HCT116 (cell line): ENCODE measurements around the gene XAB2. TPM values are rescaled to one million over a fixed set of nuclear protein-coding genes. Genes with fewer than 3 reads are reported as not detected.
"Not testable (repeated sequence)": the region's sequence is repeated elsewhere in the genome, so short reads cannot be mapped to it uniquely, and the experiment has no call there.

Source experiments
- ATAC-seq: fragments of 200-7000 bp; cut with Tn5 transposase; 2 replicates; pipeline ENCODE4 v1.9.1; 2020; ENCODE audit warnings: mild to moderate bottlenecking, moderate library complexity
- BruUV-seq: library from RNA; stranded (reverse); fragments of 400-500 nt; replicated peaks from 2 replicates; lab custom pipeline; 2021; lab: Mats Ljungman, UMichigan
- CTCF ChIA-PET: fragments of 300-600 bp; sonication (Branson Sonifier 250); formaldehyde crosslinking; loops from one replicate; lab custom pipeline; 2021; ENCODE audit warnings: antibody characterized with exemption; lab: Charles Lee
- POLR2A ChIA-PET: fragments of 300-600, 350-600 bp; sonication (Branson Sonifier 250); formaldehyde crosslinking; loops from one replicate; lab custom pipeline; 2021; ENCODE audit warnings: antibody characterized with exemption; lab: Charles Lee
- RAD21 ChIA-PET, 2 experiments: fragments of 300-600 bp; sonication (Branson Sonifier 250); formaldehyde crosslinking; loops; one replicate each; lab custom pipeline; 2023; ENCODE audit warnings: low total read pairs in 2 of 2; ENCODE audit not compliant: uncharacterized antibody in 2 of 2, unreplicated experiment in 2 of 2, low non-redundant PET in 1 of 2; lab: Charles Lee
- DNase-seq: peaks from one replicate; pipeline ENCODE4 v3.0.0-alpha.2; 2010; ENCODE audit warnings: low read depth, low spot score
- H2AFZ ChIP-seq: fragments of 200-600 bp; shearing (Covaris generic), sonication (generic); 2 replicates; pipeline ENCODE4 v1.6.1; 2017; ENCODE audit warnings: low read depth, mixed run types, mixed read lengths, antibody characterized with exemption, low read length; ENCODE audit not compliant: poor library complexity, severe bottlenecking
- H3K27ac ChIP-seq: 2 replicates; pipeline ENCODE4 v1.5.1; 2012; ENCODE audit warnings: low read depth, low read length
- H3K27me3 ChIP-seq: fragments of 200-600 bp; sonication (generic); 2 replicates; pipeline ENCODE4 v1.6.1; 2016; ENCODE audit warnings: mixed run types, low read length, mixed read lengths; ENCODE audit not compliant: insufficient read depth
- H3K36me3 ChIP-seq, 2 experiments: fragments of 200-500 bp in 1 of 2; fragments of 200-600 bp in 1 of 2; sonication (Bioruptor generic) in 1 of 2; sonication (generic) in 1 of 2; 2 replicates each; pipeline versions ENCODE4 v1.5.1 to v1.6.1; 2014 to 2016; ENCODE audit warnings: low read length in 2 of 2, inconsistent platforms in 1 of 2, mixed read lengths in 1 of 2, mixed run types in 1 of 2; ENCODE audit not compliant: insufficient read depth in 2 of 2, control insufficient read depth in 1 of 2
- H3K4me1 ChIP-seq, 2 experiments: fragments of 200-600 bp in 1 of 2; sonication (generic) in 1 of 2; 2 replicates each; pipeline versions ENCODE4 v1.5.1 to v1.6.1; 2012 to 2017; ENCODE audit warnings: low read length in 2 of 2, inconsistent platforms in 1 of 2, mild to moderate bottlenecking in 1 of 2, mixed read lengths in 1 of 2, mixed run types in 1 of 2, moderate library complexity in 1 of 2; ENCODE audit not compliant: insufficient read depth in 2 of 2, control insufficient read depth in 1 of 2
- H3K4me2 ChIP-seq: fragments of 200-600 bp; sonication (generic); 2 replicates; pipeline ENCODE4 v1.6.1; 2017; ENCODE audit warnings: mixed run types, low read length, mixed read lengths
- H3K4me3 ChIP-seq, 2 experiments: fragments of 200-600 bp in 1 of 2; sonication (generic) in 1 of 2; replicated peaks in 1 of 2; 2 replicates each; pipeline ENCODE4 v1.5.1; 2011 to 2016; ENCODE audit warnings: low read length in 2 of 2, control low read depth in 1 of 2, low read depth in 1 of 2, mild to moderate bottlenecking in 1 of 2, mixed read lengths in 1 of 2, mixed run types in 1 of 2
- H3K79me2 ChIP-seq: fragments of 200-600 bp; sonication (generic); 2 replicates; pipeline ENCODE4 v1.6.1; 2017; ENCODE audit warnings: mild to moderate bottlenecking, mixed run types, low read length, moderate library complexity, mixed read lengths; ENCODE audit not compliant: insufficient read depth
- H3K9ac ChIP-seq: fragments of 200-600 bp; sonication (generic); 2 replicates; pipeline ENCODE4 v1.6.1; 2016; ENCODE audit warnings: low read length, mixed read lengths
- H3K9me2 ChIP-seq: fragments of 200-600 bp; sonication (generic), shearing (Covaris generic); 2 replicates; pipeline ENCODE4 v1.6.1; 2017; ENCODE audit warnings: mixed run types, mild to moderate bottlenecking, moderate library complexity; ENCODE audit not compliant: insufficient read depth
- H3K9me3 ChIP-seq, 2 experiments: fragments of 200-500 bp in 1 of 2; fragments of 200-600 bp in 1 of 2; sonication (Bioruptor generic) in 1 of 2; sonication (generic) in 1 of 2; 2 replicates each; pipeline ENCODE4 v1.6.1; 2014 to 2017; ENCODE audit warnings: low read length in 2 of 2, mixed read lengths in 2 of 2, inconsistent platforms in 1 of 2, low read depth in 1 of 2, mild to moderate bottlenecking in 1 of 2, mixed run types in 1 of 2, moderate library complexity in 1 of 2; ENCODE audit not compliant: control insufficient read depth in 1 of 2, insufficient read depth in 1 of 2
- H4K20me1 ChIP-seq: fragments of 200-600 bp; sonication (generic), shearing (Covaris generic); 2 replicates; pipeline ENCODE4 v1.6.1; 2017; ENCODE audit warnings: mixed run types, mild to moderate bottlenecking, moderate library complexity; ENCODE audit not compliant: insufficient read depth
- CBX3 ChIP-seq: IDR thresholded peaks from 2 replicates; pipeline ENCODE4 v1.6.1; 2012; ENCODE audit warnings: low read depth
- CTCF ChIP-seq, 3 experiments: fragments of 200-600 bp in 1 of 3; sonication (generic) in 1 of 3; IDR thresholded peaks in 2 of 3; conservative IDR thresholded peaks in 1 of 3; 2 replicates each; pipeline ENCODE4 v1.5.1; 2012 to 2017; ENCODE audit warnings: low read depth in 2 of 3, low read length in 2 of 3, antibody characterized with exemption in 1 of 3, borderline replicate concordance in 1 of 3, control low read depth in 1 of 3, mild to moderate bottlenecking in 1 of 3, mixed read lengths in 1 of 3, mixed run types in 1 of 3, moderate library complexity in 1 of 3; ENCODE audit not compliant: insufficient read depth in 1 of 3
- EZH2phosphoT487 ChIP-seq: fragments of 200-600 bp; IDR thresholded peaks from 2 replicates; pipeline ENCODE4 v1.6.1; 2018; ENCODE audit warnings: antibody characterized with exemption, borderline replicate concordance
- FOSL1 ChIP-seq: IDR thresholded peaks from 2 replicates; pipeline ENCODE4 v1.6.1; 2012; ENCODE audit warnings: low read depth
- MAX ChIP-seq: IDR thresholded peaks from 2 replicates; pipeline ENCODE4 v1.6.1; 2012
- POLR2AphosphoS5 ChIP-seq: IDR thresholded peaks from 2 replicates; pipeline ENCODE4 v1.6.1; 2011; ENCODE audit warnings: mild to moderate bottlenecking, low read depth, low read length, moderate library complexity
- SP1 ChIP-seq: IDR thresholded peaks from 2 replicates; pipeline ENCODE4 v1.6.1; 2012; ENCODE audit warnings: low read depth
- SRF ChIP-seq: IDR thresholded peaks from 2 replicates; pipeline ENCODE4 v1.6.1; 2012; ENCODE audit warnings: low read depth
- ZBTB33 ChIP-seq: IDR thresholded peaks from 2 replicates; pipeline ENCODE4 v1.6.1; 2011; ENCODE audit warnings: mild to moderate bottlenecking, low read length, moderate library complexity; ENCODE audit not compliant: insufficient replicate concordance; ENCODE audit errors: extremely low read depth
- ZNF274 ChIP-seq: fragments of 200-500 bp; sonication (Bioruptor generic); IDR thresholded peaks from 2 replicates; pipeline ENCODE4 v1.6.1; 2014; ENCODE audit warnings: mild to moderate bottlenecking, low read depth, low read length, inconsistent platforms
- intact Hi-C: fragments of 100-400 bp; cut with micrococcal nuclease; formaldehyde crosslinking; loops from 2 replicates; pipeline ENCODE4 v1.10.0; 2022
- total RNA-seq: library from RNA; stranded (reverse); gene quantifications from one replicate; pipeline ENCODE4 v1.2.1, GENCODE V29; 2021; ENCODE audit not compliant: unreplicated experiment

Gene XAB2
- total RNA-seq, 1 experiment from 2014 or later = 103 TPM

- H3K9me3 ChIP-seq = no peaks in the 10 kb centered on the region
- ChIA-PET POLR2A (no interaction called here), CTCF (interaction anchor here (3.5 kb wide), 1 partner anchor 10 kb away, joined by 9 read pairs; no protein-coding TSS in a partner anchor), RAD21 (no interaction called here)
- intact Hi-C loops = no loop called here
- H3K9ac ChIP-seq = no peak overlapping the region
- H3K9me2 ChIP-seq = no peaks in the 10 kb centered on the region
- no peak overlapping the region for H3K4me3 ChIP-seq
- TF ChIP-seq SP1 (no peak), FOSL1 (no peak), MAX (no peak), SRF (no peak), ZBTB33 (no peak), EZH2phosphoT487 (no peak), CBX3 (no peak), POLR2AphosphoS5 (no peak), CTCF (IDR thresholded peaks at IDR 0.05 in 2 of 3, conservative IDR thresholded peaks at IDR 0.05 in 1 of 3; ENCODE audit: borderline replicate concordance in 1 of 3, insufficient read depth in 1 of 3, low read depth in 2 of 3, low read length in 2 of 3) (no peak), ZNF274 (no peak)
- no peaks in the 10 kb centered on the region for H4K20me1 ChIP-seq
- no peak overlapping the region for H3K27ac ChIP-seq
- H3K27me3 ChIP-seq = no peaks in the 10 kb centered on the region
- BruUV-seq = no TSS peak
- no peak for ATAC-seq
- H2AFZ ChIP-seq = no peak overlapping the region
- no peak overlapping the region for H3K4me2 ChIP-seq
- DNase-seq = no peak
- no peaks in the 10 kb centered on the region for H3K36me3 ChIP-seq
- peaks cover 11 to 16% of the 10 kb centered on the region in 2 experiments for H3K4me1 ChIP-seq
- no peaks in the 10 kb centered on the region for H3K79me2 ChIP-seq
Measured at GRCh38 chr19:7578127-7578526, 51.2 kb downstream of the XAB2 start.

GRCh38 chr19:7577422-7577821 lies 51.9 kb downstream of the XAB2 start:
- CTCF ChIA-PET = interaction anchor here (3.5 kb wide), 1 partner anchor 9 kb away, joined by 9 read pairs; no protein-coding TSS in a partner anchor
- H3K4me3 ChIP-seq, H3K27me3 ChIP-seq, ATAC-seq, H3K27ac ChIP-seq, BruUV-seq, H3K79me2 ChIP-seq, H3K9me3 ChIP-seq, POLR2A ChIA-PET, H3K9ac ChIP-seq, RAD21 ChIA-PET, H4K20me1 ChIP-seq, H3K36me3 ChIP-seq, H3K4me2 ChIP-seq, intact Hi-C loops, H3K9me2 ChIP-seq, H2AFZ ChIP-seq, DNase-seq: not testable (repeated sequence)
- peaks cover 14 to 23% of the 10 kb centered on the region in 2 experiments for H3K4me1 ChIP-seq
